Type B pancreatic cell (in vitro differentiated cells): Measurements from ENCODE around the gene ALG2. TPM values are rescaled to one million over a fixed set of nuclear protein-coding genes. Genes with fewer than 3 reads are reported as not detected.

ENCODE experiments used
- DNase-seq: peaks from one replicate; pipeline ENCODE4 v3.0.0; 2021; ENCODE audit warnings: mixed read lengths; ENCODE audit not compliant: unreplicated experiment; ENCODE audit errors: extremely low spot score
- H3K27ac Mint-ChIP-seq: 2 replicates; pipeline ENCODE4 v1.8.0; 2021; ENCODE audit warnings: mild to moderate bottlenecking, mixed read lengths
- H3K27me3 Mint-ChIP-seq: 2 replicates; pipeline ENCODE4 v1.8.0; 2021; ENCODE audit warnings: mixed read lengths
- H3K36me3 Mint-ChIP-seq: 2 replicates; pipeline ENCODE4 v1.8.0; 2021; ENCODE audit warnings: mixed read lengths
- H3K4me1 Mint-ChIP-seq: one replicate; pipeline ENCODE4 v1.8.0; 2021; ENCODE audit warnings: mixed read lengths; ENCODE audit not compliant: unreplicated experiment
- H3K4me3 Mint-ChIP-seq: 2 replicates; pipeline ENCODE4 v1.8.0; 2021; ENCODE audit warnings: mild to moderate bottlenecking, mixed read lengths
- H3K9me3 Mint-ChIP-seq: 2 replicates; pipeline ENCODE4 v1.8.0; 2021; ENCODE audit warnings: mixed read lengths
- CTCF ChIP-seq: fragments of 200-600 bp; sonication (generic); conservative IDR thresholded peaks from 2 replicates; pipeline ENCODE4 v1.5.0; 2021; ENCODE audit warnings: antibody characterized with exemption, mild to moderate bottlenecking
- total RNA-seq: library from RNA; stranded (reverse); gene quantifications from 2 replicates; pipeline ENCODE4 v1.2.1, GENCODE V29; 2021; ENCODE audit warnings: low replicate concordance

ALG2 gene
- total RNA-seq, 1 donor from 2014 or later = 35.3 TPM

DNA sequence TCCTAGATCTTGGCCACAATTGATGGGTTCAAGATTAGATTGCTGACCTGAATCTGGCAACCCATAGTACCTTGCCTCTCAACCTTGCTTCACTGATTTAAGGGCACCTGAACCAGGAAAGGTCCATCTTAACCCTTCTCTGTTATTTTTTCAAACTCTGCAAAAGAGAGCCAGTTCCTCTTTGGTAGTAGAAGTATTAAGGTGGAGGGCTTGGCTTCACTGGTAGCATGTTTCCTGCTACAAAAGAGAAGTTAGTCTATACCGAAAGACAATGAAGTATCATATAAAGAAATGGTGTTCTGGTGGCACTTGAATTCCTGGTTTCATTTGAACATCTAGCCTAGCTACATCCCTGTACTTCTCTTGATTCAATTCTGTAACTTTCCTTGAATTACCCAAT lies 8.5 kb downstream of the ALG2 start:
- H3K27ac Mint-ChIP-seq = no peak overlapping the region
- DNase-seq = no peak
- TF ChIP-seq CTCF = no peak
- no peaks in the 10 kb centered on the region for H3K4me1 Mint-ChIP-seq
- H3K9me3 Mint-ChIP-seq = peaks cover 19% of the 10 kb centered on the region
- no peak overlapping the region for H3K4me3 Mint-ChIP-seq
- no peaks in the 10 kb centered on the region for H3K27me3 Mint-ChIP-seq
- peaks cover 34% of the 10 kb centered on the region for H3K36me3 Mint-ChIP-seq

DNA sequence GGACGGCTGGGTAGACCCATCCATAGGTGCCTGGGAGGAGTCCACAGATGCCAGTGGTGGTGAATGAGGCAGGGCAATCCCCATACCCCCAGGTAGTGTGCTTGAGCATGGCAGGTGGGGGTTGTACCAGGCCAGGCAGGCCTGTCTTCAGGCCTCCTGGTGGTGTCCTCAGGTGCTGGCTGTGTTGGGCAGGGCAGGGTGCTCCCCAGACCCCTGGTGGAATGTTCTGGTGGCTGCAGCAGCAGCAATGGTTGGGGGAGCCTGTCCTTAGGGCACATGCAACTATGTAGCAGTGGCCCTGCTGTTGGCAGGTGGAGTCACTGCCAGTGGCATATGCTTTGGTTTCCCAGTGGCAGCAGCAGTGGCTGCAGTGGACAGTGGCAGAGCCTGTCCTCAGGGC lies 10.0 kb downstream of the ALG2 start:
- Mint-ChIP-seq H3K4me3 (no peak overlapping the region), H3K27ac (no peak overlapping the region), H3K27me3 (no peaks in the 10 kb centered on the region), H3K9me3 (peaks cover 19% of the 10 kb centered on the region), H3K36me3 (peaks cover 21% of the 10 kb centered on the region), H3K4me1 (no peaks in the 10 kb centered on the region)
- DNase-seq = no peak
- no peak for TF ChIP-seq CTCF

- DNase-seq = no peak
- Mint-ChIP-seq H3K9me3 (peaks cover 19% of the 10 kb centered on the region), H3K27me3 (no peaks in the 10 kb centered on the region), H3K4me3 (no peak overlapping the region), H3K36me3 (peaks cover 19% of the 10 kb centered on the region), H3K4me1 (no peaks in the 10 kb centered on the region), H3K27ac (no peak overlapping the region)
- TF ChIP-seq CTCF = no peak
These were observed 11.2 kb downstream of the ALG2 start for GRCh38 chr9:99210572-99210971.

GRCh38 chr9:99201603-99202002 lies 20.1 kb downstream of the ALG2 start:
- TF ChIP-seq CTCF = no peak
- Mint-ChIP-seq H3K36me3 (no peaks in the 10 kb centered on the region), H3K4me3 (no peak overlapping the region), H3K4me1 (no peaks in the 10 kb centered on the region), H3K27ac (no peak overlapping the region), H3K9me3 (no peaks in the 10 kb centered on the region), H3K27me3 (peaks cover 10% of the 10 kb centered on the region)
- no peak for DNase-seq

GRCh38 chr9:99199938-99200539 lies 21.7 kb downstream of the ALG2 start:
- no peaks in the 10 kb centered on the region for H3K9me3 Mint-ChIP-seq
- no peak for TF ChIP-seq CTCF
- no peak overlapping the region for H3K4me3 Mint-ChIP-seq
- peaks cover 10% of the 10 kb centered on the region for H3K27me3 Mint-ChIP-seq
- H3K27ac Mint-ChIP-seq = no peak overlapping the region
- no peak for DNase-seq
- H3K4me1 Mint-ChIP-seq = no peaks in the 10 kb centered on the region
- H3K36me3 Mint-ChIP-seq = no peaks in the 10 kb centered on the region

GRCh38 chr9:99197987-99198386 lies 23.8 kb downstream of the ALG2 start:
- no peaks in the 10 kb centered on the region for H3K36me3 Mint-ChIP-seq
- no peak for DNase-seq

More at GRCh38 chr9:99197987-99198386, 23.8 kb downstream of the ALG2 start:
- Mint-ChIP-seq H3K27ac (no peak overlapping the region), H3K4me1 (no peaks in the 10 kb centered on the region), H3K27me3 (peaks cover 15% of the 10 kb centered on the region), H3K9me3 (no peaks in the 10 kb centered on the region), H3K4me3 (no peak overlapping the region)
- TF ChIP-seq CTCF = no peak
